CD4-positive, alpha-beta T cell treated with Interleukin-17A for 1 hour (primary cell): Measurements from ENCODE around the gene LRRC8D.
A peak's percentile ranks its signal among the peaks of the same experiment; 100 is the strongest.

Source experiments
- DNase-seq: peaks from one replicate; pipeline ENCODE4 v3.0.0-alpha.2; 2020

LRRC8D gene

GRCh38 chr1:89807983-89808382 is 12.8 kb upstream of the LRRC8D start:
- no peak for DNase-seq

DNA sequence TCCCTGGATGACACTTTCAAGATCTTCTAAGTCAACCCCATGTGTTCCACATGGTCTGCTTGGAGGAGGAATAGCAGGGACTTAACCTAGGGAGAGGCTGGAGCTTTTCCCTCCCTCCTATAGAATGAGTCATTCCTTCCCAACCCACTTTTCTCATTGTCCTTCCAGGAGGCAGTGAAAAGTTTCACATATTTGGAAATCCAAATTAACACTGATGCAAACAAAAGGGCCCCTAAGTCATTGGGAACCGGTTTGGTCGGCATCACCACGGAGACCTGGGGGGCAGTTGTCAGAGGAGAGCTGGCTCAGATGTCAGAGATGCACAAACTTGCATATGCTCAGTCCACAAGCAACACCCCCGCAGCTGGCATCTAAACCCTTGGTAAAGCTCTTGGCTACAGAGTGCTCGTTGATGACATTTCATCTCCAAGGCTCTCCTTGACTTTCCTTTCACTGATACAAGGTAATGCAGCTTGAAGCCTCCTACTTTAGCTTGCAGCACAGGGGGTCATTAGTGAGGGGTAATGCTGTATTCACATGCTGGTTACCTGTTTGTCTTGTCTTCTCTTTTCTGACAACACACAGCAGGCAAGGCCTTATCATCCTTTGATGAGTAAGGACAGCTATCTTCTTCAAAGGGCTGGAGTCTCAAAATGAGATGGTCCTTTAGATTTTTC is 12.3 kb upstream of the LRRC8D start:
- DNase-seq: no peak

GRCh38 chr1:89809556-89809955 is 11.3 kb upstream of the LRRC8D start:
- no peak for DNase-seq

GRCh38 chr1:89810302-89810701 is 10.5 kb upstream of the LRRC8D start:
- no peak for DNase-seq

- DNase-seq: no peak
Measured at GRCh38 chr1:89810880-89811279, 10.0 kb upstream of the LRRC8D start.

GRCh38 chr1:89812992-89813391 is 7.8 kb upstream of the LRRC8D start:
- no peak for DNase-seq

- no peak for DNase-seq
Measured at GRCh38 chr1:89815040-89815439, 5.8 kb upstream of the LRRC8D start.

DNA sequence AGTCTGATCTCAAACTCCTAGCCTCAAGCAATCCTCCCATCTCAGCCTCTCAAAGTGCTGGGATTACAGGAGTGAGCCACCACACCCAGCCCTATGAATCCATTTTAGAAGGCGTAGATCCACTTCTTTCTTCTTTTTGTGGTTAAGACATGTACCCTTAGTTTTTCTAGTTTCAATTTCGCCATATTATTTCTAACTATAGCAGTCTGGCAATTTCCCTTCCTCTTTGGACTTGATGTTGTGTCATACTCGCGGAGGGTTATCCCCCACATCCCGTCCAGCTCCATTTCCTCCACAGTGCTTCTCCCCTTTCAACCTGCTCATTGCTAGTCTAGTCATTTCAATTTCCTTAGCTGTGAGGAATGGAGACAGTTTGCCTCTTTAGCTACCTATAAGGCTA is 5.2 kb upstream of the LRRC8D start:
- DNase-seq: no peak

DNA sequence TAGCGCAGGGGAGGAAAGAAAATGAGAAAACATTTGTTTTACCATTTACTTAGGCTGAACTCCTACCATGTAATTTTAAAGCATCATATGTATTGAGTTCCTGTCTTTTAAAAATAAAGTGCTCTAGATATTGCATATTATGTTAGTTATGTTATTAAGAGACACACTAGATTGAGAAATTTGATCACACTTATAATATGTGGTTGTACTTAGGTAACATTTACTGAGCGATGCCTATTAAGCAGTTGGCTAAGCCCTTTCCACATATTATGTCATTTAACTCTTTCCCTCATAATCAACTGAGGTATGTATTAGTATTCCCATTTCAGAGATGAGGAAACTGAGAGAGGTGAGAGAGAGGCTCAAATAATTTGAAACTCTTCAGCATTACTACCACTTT is 4.5 kb upstream of the LRRC8D start:
- DNase-seq: no peak

GRCh38 chr1:89821322-89822108 is 683 bp downstream of the LRRC8D start:
- DNase-seq: peak; percentile 61

DNA sequence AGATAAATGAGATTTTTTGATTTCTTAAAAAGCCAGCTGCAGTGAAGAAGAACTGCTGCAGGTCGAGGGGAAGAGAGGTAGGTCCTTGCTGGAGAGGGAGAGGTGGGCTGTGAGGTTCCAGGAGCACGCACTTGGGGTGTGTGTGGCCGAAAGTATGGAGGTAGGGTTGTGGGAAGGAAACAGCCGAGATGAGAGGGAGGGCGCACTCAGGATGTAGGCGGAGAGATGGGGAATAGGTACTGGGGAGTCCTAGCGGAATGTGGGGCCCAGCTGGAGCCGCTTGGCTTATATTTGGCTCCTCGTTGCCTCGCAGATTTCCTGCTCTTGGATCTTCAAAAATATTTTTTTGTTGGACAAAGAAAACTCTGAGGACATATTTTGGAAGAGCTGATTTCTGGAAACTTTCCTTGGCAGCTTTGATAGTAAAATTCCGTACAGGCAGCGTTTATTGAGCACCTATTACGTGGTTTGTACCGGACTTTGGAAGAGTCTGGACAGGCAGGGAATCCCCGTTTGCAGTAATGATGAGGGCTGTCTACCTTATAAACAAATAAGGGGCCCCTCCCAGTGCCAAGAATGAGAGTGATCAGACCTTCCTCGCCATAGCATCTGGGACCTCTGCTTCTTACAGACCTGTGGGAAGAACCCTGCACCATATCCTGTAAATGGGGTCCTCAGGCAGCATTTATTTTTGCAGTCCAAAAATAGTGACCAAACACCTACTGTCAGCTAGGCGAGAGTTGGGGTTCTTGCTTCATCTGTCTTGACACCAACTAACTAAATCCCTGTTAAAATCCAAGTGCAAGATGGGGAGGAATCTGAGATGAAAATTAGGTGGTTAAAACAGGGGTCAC is 1.5 kb downstream of the LRRC8D start:
- no peak for DNase-seq

- no peak for DNase-seq
Measured at GRCh38 chr1:89822999-89823628, 2.3 kb downstream of the LRRC8D start.

DNA sequence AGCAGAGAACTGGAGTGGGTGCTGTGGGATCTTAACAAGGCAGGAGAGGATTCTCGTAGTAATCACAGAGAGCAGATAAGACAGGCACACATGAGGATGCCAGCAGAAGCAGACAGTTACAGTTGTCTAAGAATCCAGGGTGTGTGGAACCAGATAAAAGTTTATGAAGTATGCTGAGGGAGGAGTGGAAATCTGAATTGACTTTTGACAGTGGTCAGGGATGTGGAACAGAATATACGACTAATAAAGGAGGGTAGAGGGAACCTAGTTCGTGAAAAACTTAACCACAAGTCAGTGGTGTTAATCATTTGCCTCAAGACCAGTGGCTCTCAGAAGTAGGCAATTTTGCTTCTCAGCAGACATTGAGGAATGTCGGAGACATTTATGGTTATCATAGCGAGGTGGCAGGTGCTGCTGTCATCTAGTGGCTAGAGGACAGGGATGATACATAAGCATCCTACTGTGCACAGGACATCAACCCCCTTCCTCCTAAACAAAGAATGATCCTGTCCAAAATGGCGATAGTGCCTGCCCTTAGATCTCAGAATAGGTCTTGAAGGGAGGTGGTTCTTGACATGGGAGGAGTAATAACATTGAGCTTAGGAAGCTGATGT is 3.0 kb downstream of the LRRC8D start:
- DNase-seq: no peak

- DNase-seq: no peak
Measured at GRCh38 chr1:89826594-89826993, 5.8 kb downstream of the LRRC8D start.

- no peak for DNase-seq
Measured at GRCh38 chr1:89827330-89827729, 6.5 kb downstream of the LRRC8D start.

- no peak for DNase-seq
Measured at GRCh38 chr1:89827902-89828301, 7.1 kb downstream of the LRRC8D start.

DNA sequence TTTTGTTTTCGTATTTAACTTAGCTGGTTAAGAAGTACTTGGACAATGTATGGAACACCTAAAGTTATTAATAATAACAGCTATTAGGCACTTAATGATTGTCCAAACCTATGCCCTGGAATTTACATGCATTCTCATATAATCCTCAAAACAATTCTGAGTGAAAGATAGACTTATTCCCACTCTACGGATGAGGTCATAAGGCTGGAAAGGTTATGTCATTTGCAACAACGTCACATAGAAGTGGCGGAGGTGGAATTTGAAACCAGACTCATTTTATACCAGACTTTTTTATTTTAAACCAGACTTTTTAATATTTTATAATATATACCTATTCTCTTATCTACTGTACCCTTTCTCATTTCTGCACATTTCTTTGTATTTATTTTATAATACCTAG is 8.4 kb downstream of the LRRC8D start:
- DNase-seq: no peak

DNA sequence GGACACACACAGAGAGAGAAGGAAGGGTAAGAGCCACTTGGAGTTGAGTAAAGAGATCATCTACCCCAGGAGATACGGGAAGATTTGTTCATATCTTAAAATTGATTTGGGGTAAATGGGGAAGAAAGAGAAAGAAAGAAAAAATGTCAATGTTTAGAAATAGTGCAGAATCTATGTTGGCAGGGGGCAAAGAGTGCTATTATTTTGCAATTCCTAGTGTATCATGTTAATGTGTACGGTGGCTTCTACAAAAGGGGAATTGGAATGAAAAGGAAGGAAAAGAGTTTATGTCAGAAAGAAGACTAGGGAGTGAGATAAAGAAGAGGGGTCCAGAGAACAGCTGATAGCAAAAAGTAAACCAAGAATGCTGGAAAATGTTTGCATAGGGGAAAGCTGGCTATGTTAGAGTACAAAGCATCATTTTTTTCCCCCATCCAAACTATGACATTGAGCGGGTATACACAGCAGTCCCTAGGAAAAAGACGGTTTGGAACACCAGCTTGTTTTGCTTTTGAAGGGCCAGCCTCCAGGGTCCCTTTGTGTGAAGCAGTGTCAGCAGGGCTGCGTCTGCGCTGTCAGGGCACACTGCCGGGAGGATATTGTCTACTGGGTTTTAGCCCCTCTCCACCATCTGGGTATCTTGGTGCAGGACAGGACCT is 10.8 kb downstream of the LRRC8D start:
- DNase-seq: no peak

GRCh38 chr1:89832496-89833127 is 11.8 kb downstream of the LRRC8D start:
- no peak for DNase-seq

- no peak for DNase-seq
Measured at GRCh38 chr1:89833183-89834082, 12.6 kb downstream of the LRRC8D start.
